H1 (cell line): Measurements from ENCODE around the gene SIGLEC12. TPM values are rescaled to one million over a fixed set of nuclear protein-coding genes. Genes with fewer than 3 reads are reported as not detected.

Experiments
- CTCF ChIA-PET: fragments of 300-600 bp; sonication (Branson Sonifier 250); formaldehyde crosslinking; loops from one replicate; lab custom pipeline; 2021; ENCODE audit not compliant: partially characterized antibody; lab: Charles Lee
- POLR2A ChIA-PET: fragments of 300-600 bp; sonication (Branson Sonifier 250); formaldehyde crosslinking; loops from one replicate; lab custom pipeline; 2021; ENCODE audit warnings: inconsistent platforms; ENCODE audit not compliant: partially characterized antibody; lab: Charles Lee
- DNase-seq, 2 experiments: peaks; one replicate each; pipeline versions ENCODE4 v3.0.0 to v3.0.0-alpha.2; 2010 to 2022; ENCODE audit warnings: low spot score in 2 of 2, low read depth in 1 of 2, mixed read lengths in 1 of 2
- FAIRE-seq: peaks from 2 replicates; lab custom pipeline; 2011; peaks lifted over from hg19 to GRCh38; lab: Jason Lieb, UNC
- H2AFZ ChIP-seq: 2 replicates; pipeline ENCODE4 v1.8.1; 2012; ENCODE audit warnings: low read length, inconsistent platforms
- H2AK5ac ChIP-seq: 2 replicates; pipeline ENCODE4 v1.6.1; 2013; ENCODE audit warnings: low read depth, low read length
- H2BK120ac ChIP-seq: replicated peaks from 2 replicates; pipeline ENCODE3; 2013; ENCODE audit warnings: low read depth, low read length, inconsistent platforms
- H2BK12ac ChIP-seq: 2 replicates; pipeline ENCODE4 v1.6.1; 2013; ENCODE audit warnings: low read depth, low read length
- H2BK15ac ChIP-seq: 2 replicates; pipeline ENCODE4 v1.6.1; 2013; ENCODE audit warnings: low read length
- H2BK20ac ChIP-seq: 2 replicates; pipeline ENCODE4 v1.6.1; 2013; ENCODE audit warnings: low read length
- H2BK5ac ChIP-seq: 2 replicates; pipeline ENCODE4 v1.6.1; 2013; ENCODE audit warnings: low read depth, low read length
- H3K14ac ChIP-seq: 2 replicates; pipeline ENCODE4 v1.6.1; 2013; ENCODE audit warnings: inconsistent platforms; ENCODE audit not compliant: insufficient read length
- H3K18ac ChIP-seq: 2 replicates; pipeline ENCODE4 v1.6.1; 2013; ENCODE audit warnings: low read length; ENCODE audit errors: extremely low read depth
- H3K23ac ChIP-seq: 2 replicates; pipeline ENCODE4 v1.6.1; 2013; ENCODE audit warnings: inconsistent platforms; ENCODE audit not compliant: insufficient read length
- H3K23me2 ChIP-seq: 2 replicates; pipeline ENCODE4 v1.6.1; 2013; ENCODE audit warnings: low read depth, low read length
- H3K27ac ChIP-seq: 2 replicates; pipeline ENCODE4 v1.6.1; 2011; ENCODE audit warnings: low read depth, low read length, inconsistent platforms
- H3K27me3 ChIP-seq, 4 experiments: replicated peaks in 1 of 4; 1 replicate in 1 of 4; 2 replicates in 3 of 4; pipeline versions ENCODE4 v1.6.1 to v1.8.1; 2011 to 2013; ENCODE audit warnings: low read length in 3 of 4, mild to moderate bottlenecking in 3 of 4, inconsistent platforms in 2 of 4, mixed read lengths in 2 of 4, moderate library complexity in 1 of 4; ENCODE audit not compliant: control insufficient read depth in 3 of 4, insufficient read depth in 3 of 4; ENCODE audit errors: extremely low read depth in 1 of 4
- H3K36me3 ChIP-seq, 4 experiments: 2 replicates each; pipeline versions ENCODE4 v1.6.1 to v1.8.1; 2011 to 2013; ENCODE audit warnings: mild to moderate bottlenecking in 4 of 4, low read length in 3 of 4, moderate library complexity in 2 of 4, control low read depth in 1 of 4, inconsistent platforms in 1 of 4; ENCODE audit not compliant: insufficient read depth in 4 of 4, control insufficient read depth in 2 of 4
- H3K4ac ChIP-seq: replicated peaks from 2 replicates; pipeline ENCODE3; 2013; ENCODE audit warnings: low read length, low read depth, mixed read lengths, inconsistent platforms; ENCODE audit not compliant: insufficient read length
- H3K4me1 ChIP-seq, 4 experiments: replicated peaks in 1 of 4; 1 replicate in 1 of 4; 2 replicates in 3 of 4; pipeline versions ENCODE4 v1.6.1 to v1.8.1; 2011 to 2013; ENCODE audit warnings: low read length in 3 of 4, inconsistent platforms in 2 of 4, mixed read lengths in 1 of 4; ENCODE audit not compliant: insufficient read depth in 4 of 4, control insufficient read depth in 3 of 4
- H3K4me2 ChIP-seq, 2 experiments: 2 replicates each; pipeline versions ENCODE4 v1.6.1 to v1.8.1; 2011 to 2013; ENCODE audit warnings: low read depth in 2 of 2, low read length in 2 of 2, control low read depth in 1 of 2, inconsistent platforms in 1 of 2, mild to moderate bottlenecking in 1 of 2; ENCODE audit not compliant: insufficient read depth in 1 of 2
- H3K4me3 ChIP-seq, 4 experiments: fragments of 200-600, 300-600 bp in 1 of 4; sonication (generic), shearing (Covaris generic), sonication (Bioruptor Twin) in 1 of 4; 2 replicates each; pipeline versions ENCODE4 v1.5.1 to v1.8.1; 2011 to 2016; ENCODE audit warnings: low read length in 4 of 4, low read depth in 3 of 4, control low read depth in 2 of 4, inconsistent platforms in 2 of 4, mild to moderate bottlenecking in 2 of 4, mixed read lengths in 1 of 4, moderate library complexity in 1 of 4; ENCODE audit not compliant: insufficient read depth in 2 of 4; ENCODE audit errors: extremely low read depth in 1 of 4
- H3K56ac ChIP-seq: replicated peaks from 2 replicates; pipeline ENCODE3; 2013; ENCODE audit warnings: low read depth, mild to moderate bottlenecking, mixed read lengths, low read length, inconsistent platforms; ENCODE audit not compliant: insufficient read length
- H3K79me1 ChIP-seq: 2 replicates; pipeline ENCODE4 v1.6.1; 2013; ENCODE audit warnings: low read depth, low read length, control low read depth
- H3K79me2 ChIP-seq, 2 experiments: 2 replicates each; pipeline versions ENCODE4 v1.6.1 to v1.8.1; 2012 to 2013; ENCODE audit warnings: low read length in 2 of 2, mild to moderate bottlenecking in 2 of 2, inconsistent platforms in 1 of 2; ENCODE audit not compliant: insufficient read depth in 2 of 2, control insufficient read depth in 1 of 2
- H3K9ac ChIP-seq, 4 experiments: replicated peaks in 1 of 4; 1 replicate in 1 of 4; 2 replicates in 3 of 4; pipeline versions ENCODE4 v1.6.1 to v1.8.1; 2011 to 2013; ENCODE audit warnings: low read depth in 3 of 4, low read length in 3 of 4, control low read depth in 2 of 4, mild to moderate bottlenecking in 2 of 4, moderate library complexity in 2 of 4, inconsistent platforms in 1 of 4; ENCODE audit errors: extremely low read depth in 1 of 4
- H3K9me3 ChIP-seq, 2 experiments: 2 replicates each; pipeline versions ENCODE4 v1.6.1 to v1.8.1; 2012 to 2013; ENCODE audit warnings: mild to moderate bottlenecking in 2 of 2, moderate library complexity in 2 of 2, control low read depth in 1 of 2, inconsistent platforms in 1 of 2, low read depth in 1 of 2, low read length in 1 of 2, mixed read lengths in 1 of 2; ENCODE audit not compliant: insufficient read depth in 2 of 2
- H4K20me1 ChIP-seq, 2 experiments: replicated peaks in 1 of 2; 2 replicates each; pipeline versions ENCODE3 to v1.8.1; 2011 to 2013; ENCODE audit warnings: inconsistent platforms in 2 of 2, low read length in 2 of 2, mild to moderate bottlenecking in 1 of 2; ENCODE audit not compliant: insufficient read depth in 2 of 2, control insufficient read depth in 1 of 2
- H4K5ac ChIP-seq: 2 replicates; pipeline ENCODE4 v1.6.1; 2013; ENCODE audit warnings: low read length, low read depth, mixed read lengths, inconsistent platforms; ENCODE audit not compliant: insufficient read length
- H4K8ac ChIP-seq: 2 replicates; pipeline ENCODE4 v1.8.0; 2013; ENCODE audit warnings: mild to moderate bottlenecking, moderate library complexity, low read length, inconsistent platforms; ENCODE audit not compliant: insufficient read depth; ENCODE audit errors: extremely low read depth
- H4K91ac ChIP-seq: replicated peaks from 2 replicates; pipeline ENCODE3; 2013; ENCODE audit warnings: low read length, mixed read lengths, inconsistent platforms; ENCODE audit not compliant: insufficient read length
- ASH2L ChIP-seq: fragments of 200-600, 300-600 bp; sonication (generic); IDR thresholded peaks from one replicate; pipeline ENCODE4 v1.7.1; 2017; ENCODE audit warnings: low read length
- BACH1 ChIP-seq: IDR thresholded peaks from 2 replicates; pipeline ENCODE4 v1.6.1; 2012; ENCODE audit warnings: low read length, improper control_type of control experiment
- HDAC6 ChIP-seq: IDR thresholded peaks from one replicate; pipeline ENCODE4 v1.7.1; 2012; ENCODE audit warnings: low read depth, mild to moderate bottlenecking, inconsistent platforms, low read length, moderate library complexity
- JUND ChIP-seq: IDR thresholded peaks from 2 replicates; pipeline ENCODE4 v1.6.1; 2011; ENCODE audit warnings: mild to moderate bottlenecking, improper control_type of control experiment, low read length
- KDM1A ChIP-seq: fragments of 200-600, 300-600 bp; sonication (generic); IDR thresholded peaks from 2 replicates; pipeline ENCODE4 v1.7.1; 2016; ENCODE audit warnings: mild to moderate bottlenecking, low read length, borderline replicate concordance
- KDM5A ChIP-seq: fragments of 200-600 bp; IDR thresholded peaks from 2 replicates; pipeline ENCODE4 v1.7.1; 2012; ENCODE audit warnings: mild to moderate bottlenecking, low read length, inconsistent platforms, mixed read lengths
- MAFK ChIP-seq: IDR thresholded peaks from 2 replicates; pipeline ENCODE4 v1.6.1; 2012; ENCODE audit warnings: low read depth, mild to moderate bottlenecking, improper control_type of control experiment, low read length
- NRF1 ChIP-seq: IDR thresholded peaks from 2 replicates; pipeline ENCODE4 v1.6.1; 2011; ENCODE audit warnings: mild to moderate bottlenecking, low read depth, low read length, improper control_type of control experiment
- POLR2AphosphoS5 ChIP-seq: IDR thresholded peaks from 2 replicates; pipeline ENCODE4 v1.6.1; 2011; ENCODE audit warnings: low read depth, low read length
- SIN3A ChIP-seq, 2 experiments: IDR thresholded peaks in 1 of 2; conservative IDR thresholded peaks in 1 of 2; 2 replicates each; pipeline ENCODE4 v1.6.1; 2011 to 2012; ENCODE audit warnings: low read length in 2 of 2, improper control_type of control experiment in 1 of 2, low read depth in 1 of 2, mild to moderate bottlenecking in 1 of 2
- SIRT6 ChIP-seq: IDR thresholded peaks from one replicate; pipeline ENCODE4 v1.7.1; 2012; ENCODE audit warnings: low read length, inconsistent platforms
- SP2 ChIP-seq: IDR thresholded peaks from 2 replicates; pipeline ENCODE4 v1.6.1; 2012; ENCODE audit warnings: mild to moderate bottlenecking, low read length, inconsistent platforms
- SP4 ChIP-seq: IDR thresholded peaks from 2 replicates; pipeline ENCODE4 v1.6.1; 2012; ENCODE audit warnings: low read length, inconsistent platforms
- SRF ChIP-seq: IDR thresholded peaks from 2 replicates; pipeline ENCODE4 v1.6.1; 2011; ENCODE audit warnings: mild to moderate bottlenecking, low read depth, low read length, moderate library complexity
- USF2 ChIP-seq: IDR thresholded peaks from 2 replicates; pipeline ENCODE4 v1.6.1; 2011; ENCODE audit warnings: low read length, improper control_type of control experiment
- WGBS, 2 experiments: shearing (Covaris generic) in 1 of 2; methylation state at CpG; one replicate each; pipeline versions ENCODE4 v1.1.6 to v1.1.7; 2013 to 2015; ENCODE audit warnings: low lambda C conversion rate in 2 of 2, mixed read lengths in 2 of 2, inconsistent platforms in 1 of 2, low coverage in 1 of 2, missing lambda C conversion rate in 1 of 2; ENCODE audit not compliant: insufficient replicate concordance in 2 of 2, insufficient coverage in 1 of 2, insufficient read length in 1 of 2; ENCODE audit errors: extremely low coverage in 1 of 2, missing lambda C conversion rate in 1 of 2; 5-methylcytosine and 5-hydroxymethylcytosine counted together
- polyA plus RNA-seq, 7 experiments: library from polyadenylated mRNA; depleted of rRNA in 3 of 7; stranded (reverse) in 5 of 7; unstranded in 2 of 7; fragments of >200 nt in 5 of 7; fragments of 200-250 nt in 2 of 7; gene quantifications; 1 replicate in 5 of 7; 2 replicates in 1 of 7; 4 replicates in 1 of 7; pipeline versions ENCODE4 v1.2.1 to v1.2.3, GENCODE V29; 2011 to 2013; ENCODE audit warnings: missing spikeins in 2 of 7, mixed read lengths in 2 of 7
- total RNA-seq: library from RNA; stranded (reverse); fragmentation: NEBNext Ultra II Directional; extraction: Animal tissue kit (Norgen Biotek cat#: 25700); gene quantifications from 2 replicates; pipeline ENCODE4 v1.2.1, GENCODE V29; 2021

Gene SIGLEC12
- total and polyA plus RNA-seq, 2 of the 8 experiments (the other 6 are each of a cell fraction or from before 2014, with no cell fraction given) = not detected

- no peak overlapping the region for H4K5ac ChIP-seq
- ChIA-PET CTCF (interaction anchor here (0.6 to 2.2 kb wide), 3 partner anchors 17 to 26 kb away, joined by 3 to 12 read pairs (median 7); no protein-coding TSS in a partner anchor), POLR2A (no interaction called here)
- no peak overlapping the region for H3K18ac ChIP-seq
- no peaks in the 10 kb centered on the region for H3K79me1 ChIP-seq
- no peak overlapping the region for H3K14ac ChIP-seq
- H2BK20ac ChIP-seq = no peak overlapping the region
- H2BK15ac ChIP-seq = no peak overlapping the region
- peaks cover 5% of the 10 kb centered on the region; the same call in 1 of the 2 replicates for H3K23me2 ChIP-seq
- H3K36me3 ChIP-seq = no peaks in the 10 kb centered on the region
- DNase-seq (no peak), FAIRE-seq (no peak)
- H3K4me1 ChIP-seq = no peaks in the 10 kb centered on the region
- H3K9ac ChIP-seq = no peak overlapping the region
- no peak overlapping the region for H2BK12ac ChIP-seq
- no peak overlapping the region for H2BK5ac ChIP-seq
- no peak overlapping the region for H3K4me3 ChIP-seq
- no peak overlapping the region for H3K4me2 ChIP-seq
- H3K27me3 ChIP-seq = no peaks in the 10 kb centered on the region; a peak in 1 of 7 replicates
- H4K8ac ChIP-seq = no peak overlapping the region
- no peak overlapping the region for H3K27ac ChIP-seq
- no peak overlapping the region for H3K56ac ChIP-seq
- no peak overlapping the region for H2AFZ ChIP-seq
- H3K79me2 ChIP-seq = no peaks in the 10 kb centered on the region
- H3K23ac ChIP-seq = no peak overlapping the region
- no peaks in the 10 kb centered on the region for H4K20me1 ChIP-seq
- peaks cover 60 to 80% of the 10 kb centered on the region in 2 experiments for H3K9me3 ChIP-seq
- no peak overlapping the region for H3K4ac ChIP-seq
- H2BK120ac ChIP-seq = no peak overlapping the region
- H2AK5ac ChIP-seq = no peak overlapping the region
- 57% methylated on average over 3 of the region's 3 CpGs; no CpG with 5 or more reads in 1 of the 2 experiments for WGBS, 2 experiments
- H4K91ac ChIP-seq = no peak overlapping the region
- TF ChIP-seq KDM5A = no peak
- no peak for TF ChIP-seq SRF
- no peak for TF ChIP-seq MAFK
- TF ChIP-seq SIN3A (conservative IDR thresholded peaks at IDR 0.05 in 1 of 2, IDR thresholded peaks at IDR 0.05 in 1 of 2; ENCODE audit: low read depth in 1 of 2, low read length in 2 of 2) = no peak
- no peak for TF ChIP-seq JUND
- TF ChIP-seq NRF1 = no peak
- no peak for TF ChIP-seq SP4
- TF ChIP-seq SP2 = no peak
- no peak for TF ChIP-seq SIRT6
- TF ChIP-seq USF2 = no peak
- TF ChIP-seq BACH1 = no peak
- TF ChIP-seq ASH2L = no peak
- TF ChIP-seq KDM1A = no peak
- TF ChIP-seq HDAC6 = no peak
- no peak for TF ChIP-seq POLR2AphosphoS5
Observed at GRCh38 chr19:51497666-51498065, 3.9 kb downstream of the SIGLEC12 start.
